CD14-positive monocyte (primary cell): Measurements from ENCODE around the gene USP17L24. TPM values are rescaled to one million over a fixed set of nuclear protein-coding genes. Genes with fewer than 3 reads are reported as not detected.
"Not testable (repeated sequence)": the region's sequence is repeated elsewhere in the genome, so short reads cannot be mapped to it uniquely, and the experiment has no call there.

ENCODE experiments used
- DNase-seq, 3 donors: peaks; one replicate each; pipeline ENCODE4 v3.0.0-alpha.2; 2011 to 2022
- H2AFZ ChIP-seq: 2 replicates; pipeline ENCODE4 v1.6.0; 2012; ENCODE audit warnings: mild to moderate bottlenecking, low read depth, low read length, inconsistent platforms; ENCODE audit not compliant: insufficient read depth, poor library complexity, severe bottlenecking
- H3K27ac ChIP-seq, 2 donors: 1 replicate in 1 of 2; 2 replicates in 1 of 2; pipeline ENCODE4 v1.5.1; 2012 to 2013; ENCODE audit warnings: low read length in 2 of 2, control low read depth in 1 of 2, inconsistent platforms in 1 of 2, low read depth in 1 of 2, mild to moderate bottlenecking in 1 of 2
- H3K27me3 ChIP-seq, 2 donors: one replicate each; pipeline versions ENCODE4 v1.6.0 to v1.6.1; 2011 to 2013; ENCODE audit warnings: low read length in 2 of 2; ENCODE audit not compliant: control insufficient read depth in 2 of 2, insufficient read depth in 2 of 2
- H3K36me3 ChIP-seq, 2 donors: replicated peaks in 1 of 2; 1 replicate in 1 of 2; 2 replicates in 1 of 2; pipeline versions ENCODE4 v1.5.1 to v1.6.1; 2012 to 2013; ENCODE audit warnings: low read length in 2 of 2, control low read depth in 1 of 2, inconsistent platforms in 1 of 2, mild to moderate bottlenecking in 1 of 2; ENCODE audit not compliant: insufficient read depth in 2 of 2, control insufficient read depth in 1 of 2
- H3K4me1 ChIP-seq, 2 donors: 1 replicate in 1 of 2; 2 replicates in 1 of 2; pipeline versions ENCODE4 v1.5.1 to v1.6.1; 2012 to 2013; ENCODE audit warnings: low read length in 2 of 2, control low read depth in 1 of 2, inconsistent platforms in 1 of 2, mild to moderate bottlenecking in 1 of 2, moderate library complexity in 1 of 2; ENCODE audit not compliant: insufficient read depth in 2 of 2, control insufficient read depth in 1 of 2
- H3K4me2 ChIP-seq: replicated peaks from 2 replicates; pipeline ENCODE3; 2012; ENCODE audit warnings: low read length, moderate library complexity, mild to moderate bottlenecking; ENCODE audit not compliant: poor library complexity, severe bottlenecking; ENCODE audit errors: extremely low read depth
- H3K4me3 ChIP-seq, 3 experiments: fragments of 200-600 bp in 1 of 3; sonication (generic) in 1 of 3; replicated peaks in 1 of 3; 1 replicate in 2 of 3; 2 replicates in 1 of 3; pipeline ENCODE4 v1.5.1; 2011 to 2013; ENCODE audit warnings: low read length in 3 of 3, mild to moderate bottlenecking in 3 of 3, control low read depth in 2 of 3, low read depth in 2 of 3, inconsistent platforms in 1 of 3, moderate library complexity in 1 of 3
- H3K79me2 ChIP-seq: 2 replicates; pipeline ENCODE4 v1.6.0; 2012; ENCODE audit warnings: mild to moderate bottlenecking, control low read depth, inconsistent platforms, low read length, moderate library complexity; ENCODE audit not compliant: insufficient read depth
- H3K9ac ChIP-seq: 2 replicates; pipeline ENCODE4 v1.6.0; 2017; ENCODE audit warnings: low read length, mild to moderate bottlenecking; ENCODE audit not compliant: insufficient read depth, poor library complexity, severe bottlenecking
- H3K9me3 ChIP-seq, 2 donors: replicated peaks in 1 of 2; 1 replicate in 1 of 2; 2 replicates in 1 of 2; pipeline versions ENCODE4 v1.5.1 to v1.6.1; 2012 to 2013; ENCODE audit warnings: low read length in 2 of 2, control low read depth in 1 of 2; ENCODE audit not compliant: control insufficient read depth in 1 of 2, insufficient read depth in 1 of 2
- H4K20me1 ChIP-seq: 2 replicates; pipeline ENCODE4 v1.6.0; 2012; ENCODE audit warnings: mild to moderate bottlenecking, low read length, control low read depth, moderate library complexity; ENCODE audit not compliant: insufficient read depth
- H3K27ac Mint-ChIP-seq, 7 donors: one replicate each; pipeline ENCODE4 v1.8.0; 2020; ENCODE audit warnings: mild to moderate bottlenecking in 7 of 7, mixed read lengths in 7 of 7, moderate library complexity in 6 of 7, inconsistent platforms in 2 of 7
- H3K27me3 Mint-ChIP-seq, 3 donors: one replicate each; pipeline ENCODE4 v1.8.0; 2021 to 2022; ENCODE audit warnings: low read depth in 3 of 3, mild to moderate bottlenecking in 3 of 3, mixed read lengths in 3 of 3, moderate library complexity in 3 of 3, inconsistent platforms in 1 of 3
- H3K36me3 Mint-ChIP-seq, 2 donors: one replicate each; pipeline ENCODE4 v1.8.0; 2020; ENCODE audit warnings: mixed read lengths in 2 of 2, inconsistent platforms in 1 of 2, mild to moderate bottlenecking in 1 of 2
- H3K4me1 Mint-ChIP-seq: one replicate; pipeline ENCODE4 v1.8.0; 2020; ENCODE audit warnings: mild to moderate bottlenecking, mixed read lengths
- H3K4me3 Mint-ChIP-seq, 2 donors: one replicate each; pipeline ENCODE4 v1.8.0; 2020; ENCODE audit warnings: mild to moderate bottlenecking in 2 of 2, mixed read lengths in 2 of 2, moderate library complexity in 1 of 2
- H3K9me3 Mint-ChIP-seq, 7 donors: one replicate each; pipeline ENCODE4 v1.8.0; 2020 to 2022; ENCODE audit warnings: mixed read lengths in 7 of 7, mild to moderate bottlenecking in 6 of 7, moderate library complexity in 6 of 7, inconsistent platforms in 2 of 7
- WGBS: methylation state at CpG from one replicate; pipeline ENCODE4 v1.1.5; 2013; ENCODE audit warnings: missing lambda C conversion rate; ENCODE audit not compliant: insufficient coverage; 5-methylcytosine and 5-hydroxymethylcytosine counted together
- intact Hi-C, 2 donors: fragments of 100-400 bp; cut with micrococcal nuclease; formaldehyde crosslinking; loops; one replicate each; pipeline versions ENCODE4 v1.15.0 to v1.15.1; 2023
- polyA minus RNA-seq: library from RNA; depleted of rRNA, polyadenylated mRNA; stranded (reverse); fragments of >200 nt; gene quantifications from 2 replicates; pipeline ENCODE4 v1.2.3, GENCODE V29; 2012
- polyA plus RNA-seq, 3 donors: library from polyadenylated mRNA; depleted of rRNA in 1 of 3; unstranded in 2 of 3; stranded (reverse) in 1 of 3; fragments of 300-500 nt in 2 of 3; fragments of >200 nt in 1 of 3; fragmentation: Illumina TruSeq in 2 of 3; gene quantifications; 1 replicate in 2 of 3; 2 replicates in 1 of 3; pipeline ENCODE4 v1.2.3, GENCODE V29; 2012 to 2021
- total RNA-seq, 12 experiments: library from RNA in 1 of 12; stranded (reverse) in 1 of 12; fragments of 120-200 nt in 1 of 12; gene quantifications; one replicate each; pipeline ENCODE4 v1.2.4 and lab custom pipeline; 2013 to 2026; ENCODE audit warnings: mixed read lengths in 6 of 12, inconsistent platforms in 1 of 12

Gene USP17L24
- total RNA-seq (2013), result not detected
- polyA plus RNA-seq (not detected), polyA minus RNA-seq (not detected in 2 replicates), total RNA-seq (lab: John Stamatoyannopoulos, UW) (0 reads per million in 11 experiments)

DNA sequence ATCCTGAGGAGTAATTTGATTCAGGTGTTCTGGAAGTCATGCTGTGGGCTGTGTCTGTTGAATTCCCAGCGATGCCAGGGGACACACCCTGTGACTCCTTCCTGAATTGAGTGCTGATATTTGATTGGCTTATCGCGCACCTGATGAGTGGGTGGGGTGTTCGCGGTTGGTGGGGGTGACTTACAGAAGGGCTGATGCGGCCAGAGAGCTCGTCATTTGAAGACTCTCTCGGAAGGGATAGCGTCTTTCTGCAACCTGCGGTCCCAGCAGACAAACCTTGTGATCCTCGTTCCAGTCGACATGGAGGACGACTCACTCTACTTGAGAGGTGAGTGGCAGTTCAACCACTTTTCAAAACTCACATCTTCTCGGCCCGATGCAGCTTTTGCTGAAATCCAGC, at the start of gene USP17L24:
TSS of gene USP17L24 (plus strand) at position 301 of the 400 bp plus-strand sequence. CDS start at position 301, 0 bp downstream.
- H3K9ac ChIP-seq, H3K36me3 Mint-ChIP-seq, H3K27me3 Mint-ChIP-seq, H3K4me3 Mint-ChIP-seq, H3K4me3 ChIP-seq, H3K36me3 ChIP-seq, H3K79me2 ChIP-seq, DNase-seq, intact Hi-C loops, H3K9me3 Mint-ChIP-seq, H3K4me1 Mint-ChIP-seq, H3K27ac Mint-ChIP-seq, H2AFZ ChIP-seq, H3K4me1 ChIP-seq, H4K20me1 ChIP-seq, H3K27me3 ChIP-seq, H3K9me3 ChIP-seq, H3K4me2 ChIP-seq, H3K27ac ChIP-seq: not testable (repeated sequence)
- no CpG with 5 or more reads among the region's 15 CpGs for WGBS

DNA sequence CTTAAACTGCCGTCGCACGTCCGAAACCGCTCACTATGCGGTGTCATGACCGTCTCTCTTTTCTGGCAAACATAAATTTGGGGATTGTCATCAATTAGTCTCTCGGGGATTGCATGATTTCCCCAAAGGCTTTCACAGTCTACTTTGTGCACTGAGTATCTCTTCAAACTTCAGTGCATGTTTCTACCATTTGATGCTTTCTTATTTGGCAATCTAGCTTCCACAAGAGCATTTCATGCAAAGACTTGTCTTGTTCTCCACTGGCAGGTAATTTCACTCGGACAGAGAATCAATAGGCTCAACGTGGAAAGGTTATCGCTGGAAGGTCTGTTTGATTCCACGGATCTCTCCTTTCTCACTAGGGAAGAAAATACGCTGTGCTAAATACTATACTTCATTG, 774 bp upstream of the USP17L24 start:
- H3K27me3 ChIP-seq, H3K27ac ChIP-seq, H3K79me2 ChIP-seq, DNase-seq, H3K36me3 ChIP-seq, H3K27me3 Mint-ChIP-seq, H4K20me1 ChIP-seq, H3K4me3 Mint-ChIP-seq, H3K9me3 Mint-ChIP-seq, H3K9me3 ChIP-seq, intact Hi-C loops, H3K27ac Mint-ChIP-seq, H3K4me1 Mint-ChIP-seq, H2AFZ ChIP-seq, H3K4me2 ChIP-seq, H3K9ac ChIP-seq, H3K4me3 ChIP-seq, H3K36me3 Mint-ChIP-seq, H3K4me1 ChIP-seq: not testable (repeated sequence)
- no CpG with 5 or more reads among the region's 13 CpGs for WGBS

GRCh38 chr4:9329611-9330010, 4.6 kb downstream of the USP17L24 start, which contains the start of gene USP17L25:
TSS of gene USP17L25 (plus strand) at chr4:9329911. CDS start at chr4:9329911, 0 bp downstream.
- H3K27ac Mint-ChIP-seq, H3K36me3 Mint-ChIP-seq, H3K27ac ChIP-seq, H3K79me2 ChIP-seq, H3K27me3 Mint-ChIP-seq, H3K9ac ChIP-seq, H3K4me2 ChIP-seq, DNase-seq, H2AFZ ChIP-seq, H3K4me3 ChIP-seq, H3K4me1 Mint-ChIP-seq, intact Hi-C loops, H3K27me3 ChIP-seq, H3K4me1 ChIP-seq, H3K9me3 Mint-ChIP-seq, H3K4me3 Mint-ChIP-seq, H4K20me1 ChIP-seq, H3K36me3 ChIP-seq, H3K9me3 ChIP-seq: not testable (repeated sequence)
- WGBS, result no CpG with 5 or more reads among the region's 15 CpGs

- H3K36me3 Mint-ChIP-seq, DNase-seq, H4K20me1 ChIP-seq, H3K4me1 ChIP-seq, H3K4me3 Mint-ChIP-seq, intact Hi-C loops, H3K79me2 ChIP-seq, H3K27me3 Mint-ChIP-seq, H3K4me3 ChIP-seq, H3K4me1 Mint-ChIP-seq, H3K9ac ChIP-seq, H3K27me3 ChIP-seq, H2AFZ ChIP-seq, H3K27ac Mint-ChIP-seq, H3K27ac ChIP-seq, H3K9me3 ChIP-seq, H3K36me3 ChIP-seq, H3K4me2 ChIP-seq, H3K9me3 Mint-ChIP-seq: not testable (repeated sequence)
- WGBS, result no CpG with 5 or more reads among the region's 15 CpGs
These were observed 9.4 kb downstream of the USP17L24 start, which contains the start of gene USP17L26 for GRCh38 chr4:9334358-9334757. TSS of gene USP17L26 (plus strand) at chr4:9334658. CDS start at chr4:9334658, 0 bp downstream.
